Right lobe of liver (tissue), 4 donors: Measurements from ENCODE around the gene GJB5.

ENCODE experiments used
- CTCF ChIP-seq, 4 donors: fragments of 200-600 bp in 3 of 4; fragments of 450-650 bp in 1 of 4; IDR thresholded peaks; one replicate each; pipeline versions ENCODE4 v1.5.1 to v1.8.0; 2016 to 2022; ENCODE audit warnings: antibody characterized with exemption in 4 of 4, mild to moderate bottlenecking in 2 of 4
- POLR2A ChIP-seq: fragments of 450-650 bp; IDR thresholded peaks from one replicate; pipeline ENCODE4 v1.6.1; 2017; ENCODE audit warnings: antibody characterized with exemption, mild to moderate bottlenecking
- donor health status: DM: no; HTN: no; CAD: no.
- donor health status: DM: no; HTN: no; CAD: no.
- donor health status: DM: no; HTN: yes; CAD: no.

DNA sequence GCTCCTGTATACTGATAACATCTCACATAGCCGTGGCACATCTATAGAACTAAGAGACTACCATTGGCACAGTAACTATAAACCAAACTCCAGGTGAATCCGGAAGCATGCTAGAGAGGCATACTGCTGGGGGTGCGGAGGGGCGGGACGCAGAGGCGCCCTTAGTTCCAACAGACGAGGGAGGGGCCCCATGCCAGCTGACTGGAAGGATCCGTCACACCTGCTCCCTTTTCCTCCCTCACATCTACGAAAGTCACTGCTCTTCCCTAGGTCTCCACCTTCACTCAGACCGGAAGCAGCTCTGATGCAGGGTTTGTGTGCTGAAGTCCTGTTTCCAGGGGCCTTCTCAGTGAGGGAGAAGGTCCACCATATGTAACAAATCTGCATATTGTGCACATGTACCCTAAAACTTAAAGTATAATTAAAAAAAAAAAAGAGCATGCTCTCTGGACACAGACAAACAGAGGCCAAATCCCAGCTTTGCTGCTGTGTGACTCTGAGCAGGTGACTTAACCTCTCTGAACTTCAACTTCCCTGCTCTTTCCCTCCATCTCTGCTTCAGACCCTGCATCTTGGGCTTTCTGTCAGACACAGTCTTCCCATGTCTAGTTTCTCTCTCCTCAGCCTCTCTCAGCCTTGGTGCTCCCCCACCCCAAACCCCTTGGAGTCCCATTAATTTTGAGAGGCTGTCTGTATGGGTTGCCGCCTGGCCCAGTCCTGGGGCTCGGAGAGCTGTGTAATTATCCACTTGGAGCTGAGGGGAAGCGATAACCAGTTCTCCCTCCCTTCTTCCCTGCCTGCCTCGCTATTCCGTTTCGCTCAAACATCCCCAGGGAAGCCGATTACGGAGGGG lies 7.8 kb upstream of the GJB5 start:
- TF ChIP-seq CTCF (IDR thresholded peaks at IDR 0.05) (no peak), POLR2A (no peak)
